ENCODE measurements around the gene HDAC4. TPM values are rescaled to one million over a fixed set of nuclear protein-coding genes. Genes with fewer than 3 reads are reported as not detected.
A peak's percentile ranks its signal among the peaks of the same experiment; 100 is the strongest.

The HDAC4 gene
- total RNA-seq, 1 experiment from 2014 or later: 32.0 TPM

DNA sequence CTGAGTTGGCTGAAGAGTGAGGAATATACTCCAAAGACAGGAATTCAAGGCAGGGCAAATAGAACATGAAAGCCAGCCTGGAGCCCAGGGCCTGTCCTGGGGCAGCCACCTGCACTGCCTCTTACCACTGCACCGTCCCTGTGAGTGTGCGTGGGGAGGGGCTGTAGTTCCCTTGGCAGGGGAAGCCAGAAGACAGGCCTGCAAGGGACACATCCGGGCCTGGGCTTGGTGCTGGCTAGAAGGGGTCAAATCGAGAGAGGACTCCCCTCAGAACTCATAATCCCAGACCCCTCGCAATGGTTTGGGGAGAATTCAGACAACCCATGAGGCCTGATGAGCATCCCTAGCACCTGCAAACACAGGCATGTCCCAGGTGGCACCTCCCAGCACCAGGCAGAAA, 87.0 kb downstream of the HDAC4 start:
- Histone ChIP-seq H2BK120ac (ENCODE audit: low read depth, low read length, poor library complexity, severe bottlenecking) (no peak overlapping the region), H3K4me1 (ENCODE audit: insufficient read depth, low read length) (no peaks in the 10 kb centered on the region), H3K23ac (ENCODE audit: insufficient read length, low read depth, low read length) (no peak overlapping the region), H2AFZ (ENCODE audit: low read length) (no peak overlapping the region), H3K56ac (ENCODE audit: insufficient read length, low read depth, low read length) (no peak overlapping the region), H2BK5ac (ENCODE audit: insufficient read length, low read length) (no peak overlapping the region), H2AK5ac (ENCODE audit: insufficient read length, low read length) (no peak overlapping the region), H3K79me1 (ENCODE audit: insufficient read depth, low read depth, low read length, poor library complexity, severe bottlenecking) (peaks cover 13% of the 10 kb centered on the region), H4K91ac (ENCODE audit: insufficient read length, low read depth, low read length) (no peak overlapping the region), H2BK12ac (ENCODE audit: insufficient read length, low read depth, low read length) (no peak overlapping the region), H3K14ac (ENCODE audit: insufficient read depth, low read length) (no peak overlapping the region), H3K9ac (ENCODE audit: extremely low read depth, insufficient read length, low read length) (no peak overlapping the region), H4K8ac (replicated peaks; ENCODE audit: insufficient read length, low read depth, low read length) (no peak overlapping the region), H3K4me2 (ENCODE audit: insufficient read depth, insufficient read length, low read length) (no peak overlapping the region), H4K5ac (ENCODE audit: insufficient read length, low read depth, low read length) (no peak overlapping the region), H3T11ph (ENCODE audit: low read length) (no peak overlapping the region), H3K27me3 (ENCODE audit: insufficient read depth, low read length) (no peaks in the 10 kb centered on the region), H3K4ac (ENCODE audit: low read depth, low read length) (no peak overlapping the region), H2BK20ac (ENCODE audit: low read depth, low read length, poor library complexity, severe bottlenecking) (no peak overlapping the region), H3K9me3 (ENCODE audit: control insufficient read depth, low read depth, low read length) (no peaks in the 10 kb centered on the region), H3K27ac (ENCODE audit: insufficient read length, low read depth, low read length) (no peak overlapping the region), H2BK15ac (ENCODE audit: low read depth, low read length) (no peak overlapping the region), H4K20me1 (ENCODE audit: control insufficient read depth, insufficient read depth, insufficient read length) (peaks cover 4% of the 10 kb centered on the region), H3K79me2 (ENCODE audit: insufficient read depth, low read length) (peaks cover 13% of the 10 kb centered on the region; the same call in 1 of the 2 replicates), H3K23me2 (ENCODE audit: insufficient read length, low read depth, low read length, poor library complexity, severe bottlenecking) (no peaks in the 10 kb centered on the region), H3K18ac (ENCODE audit: insufficient read length, low read depth, low read length) (no peak overlapping the region)
- Mint-ChIP-seq H3K4me3 (no peak overlapping the region), H3K27ac (peak overlapping the region in 2 of 3 experiments; percentile 49 to 77; a peak in 2 of 7 replicates), H3K36me3 (ENCODE audit: insufficient read depth in 1 of 3, low read depth in 3 of 3) (peaks cover 19 to 41% (median 27%) of the 10 kb centered on the region in 3 experiments), H3K27me3 (ENCODE audit: low read depth) (no peaks in the 10 kb centered on the region), H3K9me3 (peaks cover 23 to 25% of the 10 kb centered on the region in 2 experiments), H3K4me1 (peaks cover 16 to 23% of the 10 kb centered on the region in 2 experiments)
- WGBS (ENCODE audit: extremely low coverage, insufficient read length, low lambda C conversion rate): no CpG with 5 or more reads among the region's 5 CpGs
- no peak for TF ChIP-seq CTCF (conservative IDR thresholded peaks at IDR 0.05)
- DNase-seq: peak; percentile 14
